Measurements from ENCODE around the gene MCTS1. TPM values are rescaled to one million over a fixed set of nuclear protein-coding genes. Genes with fewer than 3 reads are reported as not detected.

Gene MCTS1
- 43.7 and 46.1 TPM in 2 replicates for total RNA-seq (ENCODE audit: low replicate concordance)
- long read RNA-seq, transcript MCTS1-202 (6 exons, 1,018 nt) = major isoform, 27 of 34 reads
- long read RNA-seq, partial matches to known transcripts = 1 of 34 reads
- long read RNA-seq, other reads (novel, unspliced or antisense) = 3 of 34 reads

DNA sequence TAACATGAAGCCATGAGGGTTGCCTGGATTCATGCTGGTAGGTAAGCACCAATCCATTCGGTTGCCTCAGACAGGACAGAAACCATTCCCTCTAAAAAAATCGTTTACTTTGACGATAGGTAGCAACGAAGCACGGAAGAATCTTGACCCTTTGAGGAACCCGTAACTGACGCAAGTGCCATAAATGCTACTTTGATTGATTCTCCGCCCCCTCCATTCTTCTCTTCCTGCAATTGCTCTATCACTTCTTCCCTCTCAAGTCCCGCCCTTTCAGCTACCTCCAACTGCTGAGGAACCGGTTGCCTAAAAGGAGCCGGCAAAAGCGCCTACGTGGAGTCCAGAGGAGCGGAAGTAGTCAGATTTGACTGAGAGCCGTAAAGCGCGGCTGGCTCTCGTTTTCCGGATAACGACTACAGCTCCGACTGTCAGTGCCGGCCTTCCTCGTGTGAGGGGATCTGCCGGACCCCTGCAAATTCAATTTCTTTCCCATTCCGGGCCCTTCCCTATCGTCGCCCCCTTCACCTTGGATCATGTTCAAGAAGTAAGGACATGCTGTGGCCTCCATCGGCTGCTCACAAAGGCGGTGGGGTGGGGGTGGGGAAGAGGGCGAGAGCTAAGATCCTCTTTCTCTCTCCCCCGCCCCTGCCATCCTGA, at the start of gene MCTS1:
Gene MCTS1, plus strand, starts transcription at position 395 of the 654 bp plus-strand sequence. Its CDS starts 136 bp downstream, at position 531.
- Mint-ChIP-seq H3K9me3 (no peaks in the 10 kb centered on the region), H3K27ac (peak within 1 kb of the TSS; percentile 98), H3K36me3 (peaks cover 4% of the 10 kb centered on the region), H3K4me1 (ENCODE audit: unreplicated experiment) (no peaks in the 10 kb centered on the region), H3K27me3 (no peaks in the 10 kb centered on the region), H3K4me3 (peak within 1 kb of the TSS; percentile 94)
- TF ChIP-seq, protein P1, sequence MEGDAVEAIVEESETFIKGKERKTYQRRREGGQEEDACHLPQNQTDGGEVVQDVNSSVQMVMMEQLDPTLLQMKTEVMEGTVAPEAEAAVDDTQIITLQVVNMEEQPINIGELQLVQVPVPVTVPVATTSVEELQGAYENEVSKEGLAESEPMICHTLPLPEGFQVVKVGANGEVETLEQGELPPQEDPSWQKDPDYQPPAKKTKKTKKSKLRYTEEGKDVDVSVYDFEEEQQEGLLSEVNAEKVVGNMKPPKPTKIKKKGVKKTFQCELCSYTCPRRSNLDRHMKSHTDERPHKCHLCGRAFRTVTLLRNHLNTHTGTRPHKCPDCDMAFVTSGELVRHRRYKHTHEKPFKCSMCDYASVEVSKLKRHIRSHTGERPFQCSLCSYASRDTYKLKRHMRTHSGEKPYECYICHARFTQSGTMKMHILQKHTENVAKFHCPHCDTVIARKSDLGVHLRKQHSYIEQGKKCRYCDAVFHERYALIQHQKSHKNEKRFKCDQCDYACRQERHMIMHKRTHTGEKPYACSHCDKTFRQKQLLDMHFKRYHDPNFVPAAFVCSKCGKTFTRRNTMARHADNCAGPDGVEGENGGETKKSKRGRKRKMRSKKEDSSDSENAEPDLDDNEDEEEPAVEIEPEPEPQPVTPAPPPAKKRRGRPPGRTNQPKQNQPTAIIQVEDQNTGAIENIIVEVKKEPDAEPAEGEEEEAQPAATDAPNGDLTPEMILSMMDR (conservative IDR thresholded peaks at IDR 0.05) = no peak
- DNase-seq (ENCODE audit: extremely low spot score, unreplicated experiment) = peak; percentile 73

DNA sequence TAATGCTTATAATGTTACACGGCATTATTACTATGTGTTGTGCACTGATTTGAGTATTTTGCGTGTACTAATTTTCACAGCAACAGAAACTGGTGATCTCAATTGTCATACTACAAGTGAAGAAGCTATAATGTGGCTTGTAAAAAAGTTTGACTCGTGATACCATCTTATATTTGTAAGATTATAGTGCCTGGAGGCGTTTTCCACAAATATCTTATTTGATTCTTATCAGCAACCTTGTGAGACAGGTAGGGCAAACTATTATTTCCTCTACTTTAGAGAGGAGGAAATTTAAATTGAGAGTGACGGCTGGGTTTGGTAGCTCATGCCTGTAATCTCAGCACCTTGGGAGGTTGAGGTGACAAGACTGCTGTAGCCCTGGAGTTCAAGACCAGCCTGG, 47.6 kb upstream of the MCTS1 start:
- H3K4me1 Mint-ChIP-seq (ENCODE audit: unreplicated experiment) = no peaks in the 10 kb centered on the region
- TF ChIP-seq, protein P1 (conservative IDR thresholded peaks at IDR 0.05) = no peak
- H3K36me3 Mint-ChIP-seq = peaks cover 4% of the 10 kb centered on the region
- H3K9me3 Mint-ChIP-seq = no peaks in the 10 kb centered on the region
- no peaks in the 10 kb centered on the region for H3K27me3 Mint-ChIP-seq
- no peak overlapping the region for H3K27ac Mint-ChIP-seq
- no peak for DNase-seq (ENCODE audit: extremely low spot score, unreplicated experiment)
- peak overlapping the region; percentile 60 for H3K4me3 Mint-ChIP-seq

DNA sequence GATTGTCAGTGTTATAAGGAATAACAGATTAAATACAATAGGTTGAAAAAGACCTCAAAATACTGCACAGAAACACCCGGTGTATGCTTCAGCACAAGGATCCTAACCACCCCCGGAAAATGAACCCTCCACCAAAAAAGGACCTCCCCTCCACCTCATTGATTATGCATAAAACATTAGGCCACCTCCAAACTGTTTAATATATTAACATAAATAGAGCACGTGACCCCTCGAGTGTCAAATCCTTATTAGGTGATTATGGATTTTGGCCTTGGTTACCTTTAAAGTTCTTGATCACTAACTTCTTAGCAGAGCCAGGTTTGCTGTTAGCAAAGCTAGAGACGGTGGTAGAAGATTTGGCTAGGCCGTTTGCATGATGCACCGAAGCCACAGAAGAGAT, 44.1 kb upstream of the MCTS1 start:
- TF ChIP-seq, protein P1 (conservative IDR thresholded peaks at IDR 0.05) = no peak
- Mint-ChIP-seq H3K27me3 (no peaks in the 10 kb centered on the region), H3K27ac (peak overlapping the region; percentile 96), H3K4me1 (ENCODE audit: unreplicated experiment) (peaks cover 5% of the 10 kb centered on the region), H3K36me3 (peaks cover 4% of the 10 kb centered on the region), H3K9me3 (no peaks in the 10 kb centered on the region), H3K4me3 (peak overlapping the region; percentile 98)
- DNase-seq (ENCODE audit: extremely low spot score, unreplicated experiment) = no peak

GRCh38 chrX:120560405-120560841, 43.5 kb upstream of the MCTS1 start:
- H3K9me3 Mint-ChIP-seq = no peaks in the 10 kb centered on the region
- TF ChIP-seq, protein P1 (conservative IDR thresholded peaks at IDR 0.05) = no peak
- DNase-seq (ENCODE audit: extremely low spot score, unreplicated experiment) = no peak

DNA sequence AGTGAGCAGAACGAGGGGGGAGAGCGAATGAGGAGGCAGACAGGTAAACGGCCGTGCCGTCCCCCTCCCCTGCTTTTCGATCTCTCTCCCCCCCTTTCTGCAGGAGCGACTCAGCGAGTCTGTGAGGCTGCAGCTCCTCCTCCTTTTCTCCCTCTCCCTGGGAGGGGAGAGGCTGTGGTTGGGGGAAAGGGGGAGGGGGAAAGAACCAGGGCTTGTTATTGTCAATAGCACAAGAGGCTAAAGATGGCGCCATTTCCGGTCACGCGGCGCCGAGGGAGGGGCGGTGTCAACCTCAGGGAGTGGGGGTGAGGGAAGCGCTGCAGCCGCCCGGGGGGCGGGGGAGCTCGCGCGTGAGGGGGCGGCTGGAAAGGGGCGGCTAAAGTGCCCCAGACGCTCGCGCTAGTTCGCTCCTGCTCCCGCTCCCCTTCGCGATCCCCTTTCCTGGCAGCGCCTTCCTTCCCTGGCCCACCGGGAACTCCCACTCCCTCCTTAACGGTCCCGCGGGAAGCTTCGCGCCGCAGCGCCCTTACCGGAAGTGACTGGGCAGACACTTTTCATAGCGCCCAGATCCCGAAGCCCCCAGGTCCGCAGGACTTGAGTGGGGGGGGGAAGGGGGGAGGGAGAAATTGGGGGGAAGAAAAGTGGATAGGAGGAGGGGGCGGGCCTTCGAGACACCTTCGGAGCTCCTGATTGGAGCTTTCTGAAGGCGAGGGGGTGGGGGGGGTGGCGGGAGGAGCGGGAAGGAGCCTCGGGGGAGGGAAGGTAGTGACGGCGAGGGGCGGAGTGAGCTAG, 42.9 kb upstream of the MCTS1 start, which contains the start of gene CUL4B:
Gene CUL4B, minus strand, starts transcription at position 121 of the 792 bp plus-strand sequence. CDS start 324 bp downstream, outside the sequence.
- peak; percentile 90 for DNase-seq (ENCODE audit: extremely low spot score, unreplicated experiment)
- TF ChIP-seq, protein P1 (conservative IDR thresholded peaks at IDR 0.05) = no peak
- Mint-ChIP-seq H3K27ac (peak within 1 kb of the TSS; percentile 96), H3K27me3 (no peaks in the 10 kb centered on the region), H3K4me1 (ENCODE audit: unreplicated experiment) (peaks cover 5% of the 10 kb centered on the region), H3K36me3 (peaks cover 3% of the 10 kb centered on the region), H3K9me3 (no peaks in the 10 kb centered on the region), H3K4me3 (peak within 1 kb of the TSS; percentile 98)

More at GRCh38 chrX:120560405-120560841, 43.5 kb upstream of the MCTS1 start:
- Mint-ChIP-seq H3K27me3 (no peaks in the 10 kb centered on the region), H3K4me1 (ENCODE audit: unreplicated experiment) (peaks cover 5% of the 10 kb centered on the region), H3K36me3 (peaks cover 4% of the 10 kb centered on the region), H3K27ac (peak overlapping the region; percentile 96), H3K4me3 (peak overlapping the region; percentile 98)
